ENCODE results near the gene TYW5.

The TYW5 gene

GRCh38 chr2:199973703-199974102 is 18.4 kb upstream of the TYW5 start:
- no peak for DNase-seq

DNA sequence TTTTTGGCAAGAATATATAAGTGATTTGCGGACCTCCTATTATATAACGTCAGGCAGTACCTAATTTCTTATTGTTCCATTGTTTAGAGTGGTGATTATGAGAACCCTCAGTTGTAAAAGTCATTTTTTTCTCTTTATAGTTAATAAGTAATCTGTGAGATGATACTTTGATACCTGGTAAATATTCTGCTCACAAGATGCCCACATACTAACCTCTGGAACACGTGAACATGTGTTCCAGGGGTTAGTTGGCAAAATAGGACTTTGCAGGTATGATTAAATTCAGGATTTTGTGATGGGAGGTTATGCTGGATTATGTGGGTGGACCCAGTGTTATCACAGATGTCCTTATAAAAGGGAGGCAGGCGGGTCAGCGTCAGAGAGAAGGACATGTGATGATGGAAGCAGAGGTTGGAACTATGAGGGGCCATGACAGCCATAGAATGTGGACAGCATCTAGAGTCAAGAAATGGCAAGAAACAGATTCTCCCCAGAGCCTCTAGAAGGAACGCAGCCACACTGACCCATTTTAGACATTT is 16.9 kb upstream of the TYW5 start:
- no peak for DNase-seq

- no peak for DNase-seq
These were observed 12.8 kb upstream of the TYW5 start for GRCh38 chr2:199968126-199968525.

- DNase-seq, result no peak
These were observed 11.7 kb upstream of the TYW5 start for GRCh38 chr2:199966976-199967375.

- no peak for DNase-seq
These were observed 11.1 kb upstream of the TYW5 start for GRCh38 chr2:199966405-199966804.

DNA sequence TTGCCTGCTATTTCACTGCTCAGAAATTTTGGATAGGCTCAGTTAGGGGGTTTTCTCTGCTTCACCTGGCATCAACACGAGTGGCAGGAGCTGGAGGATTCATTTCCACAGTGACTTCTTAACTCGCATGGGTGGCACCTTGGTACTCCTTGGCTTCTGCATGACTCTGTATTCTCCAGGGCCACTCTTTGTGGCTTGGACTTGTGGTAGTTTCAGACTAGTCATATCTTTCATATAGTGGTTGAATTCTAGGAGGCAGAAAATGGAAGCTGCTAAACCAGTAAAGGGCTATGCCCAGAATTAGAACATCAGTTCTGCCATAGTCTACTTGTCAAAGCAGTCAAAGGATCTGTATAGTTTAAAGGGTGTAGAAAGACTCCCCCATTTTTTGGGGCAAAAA is 6.9 kb upstream of the TYW5 start:
- no peak for DNase-seq

GRCh38 chr2:199958014-199958413 is 2.7 kb upstream of the TYW5 start:
- no peak for DNase-seq

GRCh38 chr2:199956062-199956380 is 730 bp upstream of the TYW5 start:
- no peak for DNase-seq

DNA sequence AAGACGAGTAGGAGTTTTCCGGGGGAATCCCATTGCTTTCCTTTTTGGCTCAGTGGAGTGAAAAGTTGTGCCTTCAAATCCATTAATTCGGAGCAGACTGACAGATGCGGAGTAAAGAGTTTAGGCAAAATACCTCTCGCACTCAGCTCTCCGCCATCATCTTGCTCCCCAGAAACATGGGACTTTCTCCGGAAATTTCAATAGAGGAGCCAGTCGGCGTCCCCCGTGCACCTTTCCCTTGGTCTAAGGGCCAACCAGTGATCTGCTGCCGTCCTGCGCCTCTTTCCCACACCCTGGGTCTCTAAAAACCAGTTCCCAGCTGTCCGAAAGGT is 318 bp downstream of the TYW5 start:
- no peak for DNase-seq

DNA sequence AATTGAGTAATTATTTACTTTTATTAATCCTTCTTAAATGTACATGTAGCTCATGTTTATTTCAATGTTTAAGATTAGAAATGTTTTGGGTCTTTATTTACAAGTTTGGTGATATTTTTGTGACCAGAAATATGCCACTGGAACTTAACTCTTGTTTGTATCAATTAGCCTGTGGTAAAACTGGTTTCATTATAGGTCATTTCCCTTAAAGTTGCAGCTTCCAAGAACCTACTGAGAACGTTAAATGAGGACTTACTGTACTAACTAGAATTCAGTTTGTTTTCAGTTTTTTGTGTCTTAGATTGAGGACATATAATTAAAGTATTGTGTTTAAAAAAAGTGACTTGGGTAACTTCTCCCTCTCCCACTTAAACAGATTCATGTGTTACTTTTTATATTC is 4.3 kb downstream of the TYW5 start:
- no peak for DNase-seq

GRCh38 chr2:199950396-199950795 is 4.9 kb downstream of the TYW5 start:
- no peak for DNase-seq

GRCh38 chr2:199946836-199947235 is 8.5 kb downstream of the TYW5 start:
- DNase-seq, result no peak

DNA sequence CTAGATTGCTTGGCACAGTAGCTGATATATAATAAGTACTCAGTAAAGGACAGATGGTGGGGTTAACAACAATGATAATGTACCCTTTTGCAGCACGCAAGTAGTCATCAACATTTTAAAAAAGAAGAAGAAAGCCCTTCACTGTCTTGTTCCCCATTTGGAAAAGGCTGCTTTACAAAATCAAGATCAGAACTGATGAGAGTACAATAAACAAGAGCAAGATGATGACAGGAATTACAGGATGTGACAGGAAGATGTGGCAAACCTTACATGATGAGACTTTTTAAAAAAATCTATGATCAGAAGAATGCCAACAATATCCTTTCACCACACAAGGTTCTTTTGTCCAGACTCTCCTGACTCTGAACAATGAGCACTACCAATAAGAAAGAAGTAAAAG is 9.1 kb downstream of the TYW5 start:
- no peak for DNase-seq

GRCh38 chr2:199943373-199943772 is 11.9 kb downstream of the TYW5 start:
- DNase-seq, result no peak

- DNase-seq, result no peak
These were observed 14.9 kb downstream of the TYW5 start for GRCh38 chr2:199940373-199940772.

DNA sequence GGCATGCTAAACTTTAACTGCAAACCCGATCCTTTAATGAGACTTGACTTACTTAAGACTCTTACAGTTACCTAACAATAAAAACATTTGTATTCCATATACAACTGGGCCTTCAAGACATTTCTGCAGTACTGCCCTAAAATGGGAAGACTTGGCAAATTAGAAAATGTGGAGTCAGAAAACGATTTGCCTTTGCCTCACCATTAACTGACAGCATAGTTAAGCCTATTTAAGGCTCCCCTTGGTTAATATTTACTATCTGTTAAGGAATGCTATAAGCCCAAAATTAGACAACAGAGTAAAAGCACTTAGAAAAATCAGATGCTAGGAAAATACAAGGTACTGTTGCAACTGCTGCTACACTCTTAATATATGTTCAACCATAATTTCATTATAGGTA is 18.7 kb downstream of the TYW5 start:
- DNase-seq, result no peak

- no peak for DNase-seq
These were observed 21.8 kb downstream of the TYW5 start for GRCh38 chr2:199933466-199933865.

- DNase-seq, result no peak
These were observed 22.9 kb downstream of the TYW5 start for GRCh38 chr2:199932312-199932855.

- no peak for DNase-seq
These were observed 26.0 kb downstream of the TYW5 start for GRCh38 chr2:199929262-199929661.

- DNase-seq, result no peak
These were observed 26.7 kb downstream of the TYW5 start for GRCh38 chr2:199928626-199929025.

DNA sequence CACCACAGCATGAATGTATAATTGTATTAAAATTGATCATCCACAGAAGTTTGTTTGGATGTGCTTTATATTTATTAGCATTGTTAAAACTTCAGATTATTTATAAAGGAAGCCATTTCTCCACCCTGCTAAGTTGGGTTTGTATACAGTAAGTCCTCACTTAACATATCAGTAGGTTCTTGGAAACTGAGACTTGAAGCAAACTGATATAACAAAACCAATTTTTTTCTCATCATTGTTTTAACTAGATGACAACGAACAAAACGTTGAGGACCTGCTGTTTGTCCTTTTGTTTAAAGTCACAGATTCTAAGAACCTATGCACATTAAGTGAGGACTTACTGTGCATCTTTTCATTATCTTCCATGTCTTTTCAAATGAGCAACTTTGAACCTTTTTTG is 27.1 kb downstream of the TYW5 start:
- DNase-seq, result no peak

GRCh38 chr2:199926806-199927205 is 28.5 kb downstream of the TYW5 start:
- no peak for DNase-seq

DNA sequence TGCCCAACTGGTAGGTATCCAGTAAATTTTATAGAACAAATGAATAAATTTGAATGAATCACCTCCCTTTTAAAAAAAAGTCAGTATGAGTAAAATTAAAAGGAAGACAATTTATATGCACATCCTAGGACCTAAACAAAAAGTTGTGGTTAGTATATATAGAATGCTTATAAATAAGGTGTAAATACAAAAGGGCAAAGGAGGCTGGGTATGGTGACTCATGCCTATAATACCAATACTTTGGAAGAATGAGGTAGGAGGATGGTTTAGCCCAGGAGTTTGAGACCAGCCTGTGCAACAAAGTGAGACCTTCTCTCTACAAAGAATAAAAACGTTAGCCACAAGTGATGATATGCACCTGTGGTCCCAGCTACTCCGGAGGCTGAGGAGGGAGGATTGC is 31.4 kb downstream of the TYW5 start:
- no peak for DNase-seq

- DNase-seq, result no peak
These were observed 32.4 kb downstream of the TYW5 start for GRCh38 chr2:199922856-199923255.

- no peak for DNase-seq
These were observed 38.3 kb downstream of the TYW5 start for GRCh38 chr2:199916980-199917379.

- no peak for DNase-seq
These were observed 40.8 kb downstream of the TYW5 start for GRCh38 chr2:199914372-199914958.
